H1 (cell line): ENCODE measurements around the gene ZNF101. TPM values are rescaled to one million over a fixed set of nuclear protein-coding genes. Genes with fewer than 3 reads are reported as not detected.

Experiments used
- HDAC2 ChIP-seq, 2 experiments: fragments of 300-600 bp in 1 of 2; sonication (generic) in 1 of 2; IDR thresholded peaks; 2 replicates each; pipeline ENCODE4 v1.6.1; 2011 to 2012; ENCODE audit warnings: low read depth in 2 of 2, low read length in 2 of 2, mild to moderate bottlenecking in 2 of 2, moderate library complexity in 2 of 2, borderline replicate concordance in 1 of 2, inconsistent platforms in 1 of 2
- RNF2 ChIP-seq: fragments of 200-900, 300-1000 bp; sonication (generic); IDR thresholded peaks from 2 replicates; pipeline ENCODE4 v1.7.1; 2016; ENCODE audit warnings: borderline replicate concordance, low read depth, mild to moderate bottlenecking, antibody characterized with exemption, low read length; ENCODE audit not compliant: poor library complexity, severe bottlenecking; ENCODE audit errors: missing control alignments
- SRF ChIP-seq: IDR thresholded peaks from 2 replicates; pipeline ENCODE4 v1.6.1; 2011; ENCODE audit warnings: mild to moderate bottlenecking, low read depth, low read length, moderate library complexity
- TAF1 ChIP-seq: IDR thresholded peaks from 2 replicates; pipeline ENCODE4 v1.6.1; 2011; ENCODE audit warnings: mild to moderate bottlenecking, low read depth, low read length
- polyA plus RNA-seq, 7 experiments: library from polyadenylated mRNA; depleted of rRNA in 3 of 7; stranded (reverse) in 5 of 7; unstranded in 2 of 7; fragments of >200 nt in 5 of 7; fragments of 200-250 nt in 2 of 7; gene quantifications; 1 replicate in 5 of 7; 2 replicates in 1 of 7; 4 replicates in 1 of 7; pipeline versions ENCODE4 v1.2.1 to v1.2.3, GENCODE V29; 2011 to 2013; ENCODE audit warnings: missing spikeins in 2 of 7, mixed read lengths in 2 of 7
- total RNA-seq: library from RNA; stranded (reverse); fragmentation: NEBNext Ultra II Directional; extraction: Animal tissue kit (Norgen Biotek cat#: 25700); gene quantifications from 2 replicates; pipeline ENCODE4 v1.2.1, GENCODE V29; 2021
- TF ChIP-seq, protein P1 (sequence below): fragments of 300-600 bp; sonication (generic); IDR thresholded peaks from 2 replicates; pipeline ENCODE4 v1.7.1; 2012; ENCODE audit warnings: low read length, moderate library complexity, mild to moderate bottlenecking, inconsistent platforms; ENCODE audit not compliant: insufficient replicate concordance

ZNF101 gene
- total and polyA plus RNA-seq, 2 of the 8 experiments (the other 6 are each of a cell fraction or from before 2014, with no cell fraction given) = 13.0 to 50.9 TPM

DNA sequence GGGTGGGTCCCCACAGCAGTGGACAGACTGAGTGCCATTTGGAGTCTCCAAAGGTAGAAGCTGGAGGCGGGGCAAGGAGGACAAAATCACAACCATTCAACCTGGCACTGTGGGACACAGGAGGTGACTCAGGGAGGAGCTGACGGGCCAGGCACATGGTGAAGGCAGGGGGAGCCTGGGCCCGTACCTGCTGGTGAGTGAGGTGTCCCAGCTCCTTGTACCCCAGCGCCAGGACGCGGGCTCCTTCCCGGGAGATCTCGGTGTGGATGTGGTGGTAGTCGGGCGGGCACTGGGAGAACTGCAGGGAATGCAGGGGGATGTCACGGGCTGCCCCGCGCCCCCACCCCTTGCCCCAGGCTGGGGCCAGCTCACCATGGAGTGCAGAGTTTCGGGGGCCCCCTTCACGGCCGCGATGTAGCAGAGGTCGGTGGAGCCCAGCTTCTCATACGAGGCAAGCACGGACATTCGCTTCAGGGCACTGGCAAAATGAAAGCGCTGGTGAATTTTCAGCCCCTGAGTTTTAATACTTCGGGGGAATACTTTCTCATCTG, 15.0 kb upstream of the ZNF101 start (continued):
- TF ChIP-seq, protein P1, sequence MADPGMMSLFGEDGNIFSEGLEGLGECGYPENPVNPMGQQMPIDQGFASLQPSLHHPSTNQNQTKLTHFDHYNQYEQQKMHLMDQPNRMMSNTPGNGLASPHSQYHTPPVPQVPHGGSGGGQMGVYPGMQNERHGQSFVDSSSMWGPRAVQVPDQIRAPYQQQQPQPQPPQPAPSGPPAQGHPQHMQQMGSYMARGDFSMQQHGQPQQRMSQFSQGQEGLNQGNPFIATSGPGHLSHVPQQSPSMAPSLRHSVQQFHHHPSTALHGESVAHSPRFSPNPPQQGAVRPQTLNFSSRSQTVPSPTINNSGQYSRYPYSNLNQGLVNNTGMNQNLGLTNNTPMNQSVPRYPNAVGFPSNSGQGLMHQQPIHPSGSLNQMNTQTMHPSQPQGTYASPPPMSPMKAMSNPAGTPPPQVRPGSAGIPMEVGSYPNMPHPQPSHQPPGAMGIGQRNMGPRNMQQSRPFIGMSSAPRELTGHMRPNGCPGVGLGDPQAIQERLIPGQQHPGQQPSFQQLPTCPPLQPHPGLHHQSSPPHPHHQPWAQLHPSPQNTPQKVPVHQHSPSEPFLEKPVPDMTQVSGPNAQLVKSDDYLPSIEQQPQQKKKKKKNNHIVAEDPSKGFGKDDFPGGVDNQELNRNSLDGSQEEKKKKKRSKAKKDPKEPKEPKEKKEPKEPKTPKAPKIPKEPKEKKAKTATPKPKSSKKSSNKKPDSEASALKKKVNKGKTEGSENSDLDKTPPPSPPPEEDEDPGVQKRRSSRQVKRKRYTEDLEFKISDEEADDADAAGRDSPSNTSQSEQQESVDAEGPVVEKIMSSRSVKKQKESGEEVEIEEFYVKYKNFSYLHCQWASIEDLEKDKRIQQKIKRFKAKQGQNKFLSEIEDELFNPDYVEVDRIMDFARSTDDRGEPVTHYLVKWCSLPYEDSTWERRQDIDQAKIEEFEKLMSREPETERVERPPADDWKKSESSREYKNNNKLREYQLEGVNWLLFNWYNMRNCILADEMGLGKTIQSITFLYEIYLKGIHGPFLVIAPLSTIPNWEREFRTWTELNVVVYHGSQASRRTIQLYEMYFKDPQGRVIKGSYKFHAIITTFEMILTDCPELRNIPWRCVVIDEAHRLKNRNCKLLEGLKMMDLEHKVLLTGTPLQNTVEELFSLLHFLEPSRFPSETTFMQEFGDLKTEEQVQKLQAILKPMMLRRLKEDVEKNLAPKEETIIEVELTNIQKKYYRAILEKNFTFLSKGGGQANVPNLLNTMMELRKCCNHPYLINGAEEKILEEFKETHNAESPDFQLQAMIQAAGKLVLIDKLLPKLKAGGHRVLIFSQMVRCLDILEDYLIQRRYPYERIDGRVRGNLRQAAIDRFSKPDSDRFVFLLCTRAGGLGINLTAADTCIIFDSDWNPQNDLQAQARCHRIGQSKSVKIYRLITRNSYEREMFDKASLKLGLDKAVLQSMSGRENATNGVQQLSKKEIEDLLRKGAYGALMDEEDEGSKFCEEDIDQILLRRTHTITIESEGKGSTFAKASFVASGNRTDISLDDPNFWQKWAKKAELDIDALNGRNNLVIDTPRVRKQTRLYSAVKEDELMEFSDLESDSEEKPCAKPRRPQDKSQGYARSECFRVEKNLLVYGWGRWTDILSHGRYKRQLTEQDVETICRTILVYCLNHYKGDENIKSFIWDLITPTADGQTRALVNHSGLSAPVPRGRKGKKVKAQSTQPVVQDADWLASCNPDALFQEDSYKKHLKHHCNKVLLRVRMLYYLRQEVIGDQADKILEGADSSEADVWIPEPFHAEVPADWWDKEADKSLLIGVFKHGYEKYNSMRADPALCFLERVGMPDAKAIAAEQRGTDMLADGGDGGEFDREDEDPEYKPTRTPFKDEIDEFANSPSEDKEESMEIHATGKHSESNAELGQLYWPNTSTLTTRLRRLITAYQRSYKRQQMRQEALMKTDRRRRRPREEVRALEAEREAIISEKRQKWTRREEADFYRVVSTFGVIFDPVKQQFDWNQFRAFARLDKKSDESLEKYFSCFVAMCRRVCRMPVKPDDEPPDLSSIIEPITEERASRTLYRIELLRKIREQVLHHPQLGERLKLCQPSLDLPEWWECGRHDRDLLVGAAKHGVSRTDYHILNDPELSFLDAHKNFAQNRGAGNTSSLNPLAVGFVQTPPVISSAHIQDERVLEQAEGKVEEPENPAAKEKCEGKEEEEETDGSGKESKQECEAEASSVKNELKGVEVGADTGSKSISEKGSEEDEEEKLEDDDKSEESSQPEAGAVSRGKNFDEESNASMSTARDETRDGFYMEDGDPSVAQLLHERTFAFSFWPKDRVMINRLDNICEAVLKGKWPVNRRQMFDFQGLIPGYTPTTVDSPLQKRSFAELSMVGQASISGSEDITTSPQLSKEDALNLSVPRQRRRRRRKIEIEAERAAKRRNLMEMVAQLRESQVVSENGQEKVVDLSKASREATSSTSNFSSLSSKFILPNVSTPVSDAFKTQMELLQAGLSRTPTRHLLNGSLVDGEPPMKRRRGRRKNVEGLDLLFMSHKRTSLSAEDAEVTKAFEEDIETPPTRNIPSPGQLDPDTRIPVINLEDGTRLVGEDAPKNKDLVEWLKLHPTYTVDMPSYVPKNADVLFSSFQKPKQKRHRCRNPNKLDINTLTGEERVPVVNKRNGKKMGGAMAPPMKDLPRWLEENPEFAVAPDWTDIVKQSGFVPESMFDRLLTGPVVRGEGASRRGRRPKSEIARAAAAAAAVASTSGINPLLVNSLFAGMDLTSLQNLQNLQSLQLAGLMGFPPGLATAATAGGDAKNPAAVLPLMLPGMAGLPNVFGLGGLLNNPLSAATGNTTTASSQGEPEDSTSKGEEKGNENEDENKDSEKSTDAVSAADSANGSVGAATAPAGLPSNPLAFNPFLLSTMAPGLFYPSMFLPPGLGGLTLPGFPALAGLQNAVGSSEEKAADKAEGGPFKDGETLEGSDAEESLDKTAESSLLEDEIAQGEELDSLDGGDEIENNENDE = no peak
- TF ChIP-seq RNF2 = no peak
- no peak for TF ChIP-seq SRF
- no peak for TF ChIP-seq TAF1
- TF ChIP-seq HDAC2 (IDR thresholded peaks at IDR 0.05; ENCODE audit: borderline replicate concordance in 1 of 2, low read depth in 2 of 2, low read length in 2 of 2) = no peak
